ENCODE measurements around the gene CD209. TPM values are rescaled to one million over a fixed set of nuclear protein-coding genes. Genes with fewer than 3 reads are reported as not detected.

Gene CD209
- total RNA-seq, 1 donor from 2014 or later, result 10.6 TPM

- Histone ChIP-seq H3K4me1 (no peaks in the 10 kb centered on the region), H3K4me3 (no peak overlapping the region), H3K27ac (no peak overlapping the region), H3K27me3 (no peaks in the 10 kb centered on the region), H3K9me3 (no peaks in the 10 kb centered on the region), H3K36me3 (no peaks in the 10 kb centered on the region)
- no peak for TF ChIP-seq CTCF (IDR thresholded peaks at IDR 0.05)
- intact Hi-C loops (cut with DNase I), result no loop called here
- ATAC-seq (no peak), DNase-seq (no peak)
Observed at GRCh38 chr19:7690779-7691258, 56.5 kb downstream of the CD209 start.

Other genes starting within 250 kb of the CD209 start
- 56.9 TPM for gene ZNF358, start 231.4 kb downstream of the CD209 start, total RNA-seq
- gene MCOLN1, start 224.9 kb downstream of the CD209 start, total RNA-seq, result 55.0 TPM
- gene PNPLA6, start 211.8 kb downstream of the CD209 start, total RNA-seq, result 190 TPM
- gene CAMSAP3, start 151.7 kb downstream of the CD209 start, total RNA-seq, result 29.1 TPM
- 42.3 TPM for gene XAB2, start 118.0 kb downstream of the CD209 start, total RNA-seq
- gene PET100, start 117.7 kb downstream of the CD209 start, total RNA-seq, result 93.2 TPM
- gene PCP2, start 113.8 kb downstream of the CD209 start, total RNA-seq, result 3.5 TPM
- gene STXBP2, start 110.4 kb downstream of the CD209 start, total RNA-seq, result 162 TPM
- gene RETN, start 78.5 kb downstream of the CD209 start, total RNA-seq, result 12.5 TPM
- 97.9 TPM for gene MCEMP1, start 70.4 kb downstream of the CD209 start, total RNA-seq
- gene TRAPPC5, start 66.7 kb downstream of the CD209 start, total RNA-seq, result 83.9 TPM
- gene FCER2, start 45.4 kb downstream of the CD209 start, total RNA-seq, result 0.58 TPM
- 1.4 TPM for gene CLEC4G, start 15.4 kb downstream of the CD209 start, total RNA-seq
- gene CLEC4M, start 15.7 kb upstream of the CD209 start, total RNA-seq, result 4.8 TPM
- gene EVI5L, start 82.7 kb upstream of the CD209 start, total RNA-seq, result 15.5 TPM
- 2.6 TPM for gene PRR36, start 126.9 kb upstream of the CD209 start, total RNA-seq
- gene LRRC8E, start 141.0 kb upstream of the CD209 start, total RNA-seq, result 11.0 TPM
- 36.4 TPM for gene MAP2K7, start 156.3 kb upstream of the CD209 start, total RNA-seq
- gene TGFBR3L, start 167.3 kb upstream of the CD209 start, total RNA-seq, result 1.2 TPM
- gene SNAPC2, start 172.8 kb upstream of the CD209 start, total RNA-seq, result 28.9 TPM
- gene CTXN1, start 178.6 kb upstream of the CD209 start, total RNA-seq, result 1.2 TPM
- 49.8 TPM for gene TIMM44, start 196.1 kb upstream of the CD209 start, total RNA-seq

Measured in upper lobe of right lung (tissue), 1 donor.